Liver (tissue), 3 donors: Measurements from ENCODE around the gene EXOC4.

Source experiments
- CTCF ChIP-seq: fragments of 150-350 bp; IDR thresholded peaks from 2 replicates; pipeline ENCODE4 v1.5.1; 2017; ENCODE audit warnings: improper control_type of control experiment, low read depth, low read length; ENCODE audit not compliant: missing input control
- EGR1 ChIP-seq, 2 donors: IDR thresholded peaks; 2 replicates each; pipeline ENCODE4 v1.6.1; 2016 to 2018; ENCODE audit warnings: antibody characterized with exemption in 2 of 2, low read depth in 2 of 2
- RAD21 ChIP-seq, 2 donors: IDR thresholded peaks; 2 replicates each; pipeline ENCODE4 v1.6.1; 2016; ENCODE audit warnings: antibody characterized with exemption in 2 of 2, mild to moderate bottlenecking in 2 of 2
- RXRA ChIP-seq, 2 donors: IDR thresholded peaks; 2 replicates each; pipeline ENCODE4 v1.6.1; 2017 to 2018; ENCODE audit warnings: antibody characterized with exemption in 2 of 2, mild to moderate bottlenecking in 1 of 2
- donor health status: healthy.
- donor health status: healthy.

- TF ChIP-seq CTCF (no peak), EGR1 (IDR thresholded peaks at IDR 0.05; ENCODE audit: low read depth in 2 of 2) (no peak), RXRA (IDR thresholded peaks at IDR 0.05) (no peak), RAD21 (IDR thresholded peaks at IDR 0.05) (no peak)
Observed at GRCh38 chr7:133520248-133520647, 267.4 kb downstream of the EXOC4 start.
